GM21381 (cell line): ENCODE measurements around the gene TTLL11.
"Not testable (repeated sequence)": the region's sequence is repeated elsewhere in the genome, so short reads cannot be mapped to it uniquely, and the experiment has no call there.

Experiments
- ATAC-seq: cut with Tn5 transposase; IDR thresholded peaks from one replicate; pipeline ENCODE4 v1.9.1; 2021; ENCODE audit warnings: mild to moderate bottlenecking, moderate library complexity; ENCODE audit not compliant: unreplicated experiment

The TTLL11 gene

GRCh38 chr9:122085260-122085659, 7.8 kb downstream of the TTLL11 start:
- no peak for ATAC-seq

GRCh38 chr9:122084026-122084675, 9.0 kb downstream of the TTLL11 start:
- ATAC-seq, result no peak

- no peak for ATAC-seq
Observed at GRCh38 chr9:122080986-122081385, 12.1 kb downstream of the TTLL11 start.

DNA sequence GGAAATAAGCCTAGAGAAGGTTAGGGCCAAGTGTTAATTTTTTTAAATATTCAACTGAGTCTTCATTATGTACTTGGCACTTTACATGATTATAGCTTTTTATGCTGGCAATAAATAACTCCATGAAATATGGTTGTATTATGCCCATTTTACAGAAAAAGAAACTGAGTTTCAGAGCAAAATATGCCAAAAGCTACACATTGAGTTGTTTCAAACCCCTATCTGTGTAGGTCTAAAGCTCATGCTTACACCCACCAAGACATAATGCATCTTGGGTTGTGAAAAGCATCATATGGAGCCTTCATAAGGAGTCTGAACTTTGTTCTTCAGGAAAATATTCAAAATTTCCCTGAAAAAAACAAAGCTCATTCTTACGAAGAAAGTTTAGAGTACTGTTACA, 14.6 kb downstream of the TTLL11 start:
- no peak for ATAC-seq

DNA sequence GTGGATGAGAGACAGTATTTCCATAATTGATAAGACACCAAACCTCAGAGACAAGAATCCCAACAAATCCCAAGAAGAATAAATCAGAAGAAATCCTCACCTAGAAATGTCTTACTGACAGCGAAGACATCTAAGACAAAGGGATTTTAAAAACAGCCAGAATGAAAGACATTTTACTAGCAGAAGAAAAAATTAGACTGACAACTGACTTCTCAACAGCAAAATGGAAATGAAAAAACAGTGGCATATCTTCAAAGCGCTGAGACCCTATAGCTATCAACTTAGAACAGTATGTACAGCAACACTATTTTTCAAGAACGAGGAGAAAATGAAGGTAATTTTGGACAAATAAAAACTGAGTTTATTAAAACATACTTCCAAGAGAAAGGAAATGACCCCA, 16.3 kb downstream of the TTLL11 start:
- no peak for ATAC-seq

- no peak for ATAC-seq
Observed at GRCh38 chr9:122076117-122076516, 17.0 kb downstream of the TTLL11 start.

GRCh38 chr9:122075135-122076030, 17.7 kb downstream of the TTLL11 start:
- no peak for ATAC-seq

DNA sequence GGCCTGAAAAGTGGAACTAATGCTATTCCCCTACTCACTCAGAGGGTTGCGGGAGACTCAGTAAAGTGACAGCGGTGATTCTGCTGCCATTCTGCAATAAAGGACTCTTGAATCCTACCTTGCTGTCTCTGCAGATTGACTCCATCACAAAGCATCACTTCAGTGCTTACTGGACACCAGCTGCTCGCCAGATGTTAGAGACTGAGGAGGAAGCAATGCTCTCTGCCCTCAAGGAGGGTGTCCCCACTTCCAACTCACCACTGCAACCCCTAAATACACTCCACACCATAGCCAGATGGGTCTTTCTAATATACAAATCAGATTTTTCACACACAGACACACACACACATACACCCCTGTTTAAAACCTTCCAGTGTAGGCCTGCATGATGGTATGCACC, 21.4 kb downstream of the TTLL11 start:
- ATAC-seq, result no peak

- no peak for ATAC-seq
Observed at GRCh38 chr9:122070728-122071515, 22.2 kb downstream of the TTLL11 start.

GRCh38 chr9:122066680-122067079, 26.4 kb downstream of the TTLL11 start:
- ATAC-seq, result not testable (repeated sequence)

GRCh38 chr9:122065923-122066629, 27.0 kb downstream of the TTLL11 start:
- ATAC-seq, result no peak

- no peak for ATAC-seq
Observed at GRCh38 chr9:122060481-122060880, 32.6 kb downstream of the TTLL11 start.

DNA sequence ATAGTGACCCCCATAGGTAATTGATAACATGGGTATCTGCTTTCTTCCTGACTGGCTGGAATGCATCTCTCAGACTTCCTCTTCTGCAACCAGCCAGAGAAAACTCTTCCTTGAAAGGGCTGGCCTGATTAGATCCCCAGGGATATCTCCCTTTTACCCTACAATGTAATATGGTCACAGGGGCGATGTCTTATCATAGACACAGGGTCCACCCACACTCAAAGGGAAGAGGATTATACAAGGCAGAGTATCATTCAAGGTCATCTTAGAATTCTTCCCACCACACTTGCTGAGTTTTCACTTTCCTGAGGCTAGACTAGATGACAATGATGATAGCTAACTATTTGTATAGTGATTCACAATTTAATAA, 33.2 kb downstream of the TTLL11 start:
- no peak for ATAC-seq

DNA sequence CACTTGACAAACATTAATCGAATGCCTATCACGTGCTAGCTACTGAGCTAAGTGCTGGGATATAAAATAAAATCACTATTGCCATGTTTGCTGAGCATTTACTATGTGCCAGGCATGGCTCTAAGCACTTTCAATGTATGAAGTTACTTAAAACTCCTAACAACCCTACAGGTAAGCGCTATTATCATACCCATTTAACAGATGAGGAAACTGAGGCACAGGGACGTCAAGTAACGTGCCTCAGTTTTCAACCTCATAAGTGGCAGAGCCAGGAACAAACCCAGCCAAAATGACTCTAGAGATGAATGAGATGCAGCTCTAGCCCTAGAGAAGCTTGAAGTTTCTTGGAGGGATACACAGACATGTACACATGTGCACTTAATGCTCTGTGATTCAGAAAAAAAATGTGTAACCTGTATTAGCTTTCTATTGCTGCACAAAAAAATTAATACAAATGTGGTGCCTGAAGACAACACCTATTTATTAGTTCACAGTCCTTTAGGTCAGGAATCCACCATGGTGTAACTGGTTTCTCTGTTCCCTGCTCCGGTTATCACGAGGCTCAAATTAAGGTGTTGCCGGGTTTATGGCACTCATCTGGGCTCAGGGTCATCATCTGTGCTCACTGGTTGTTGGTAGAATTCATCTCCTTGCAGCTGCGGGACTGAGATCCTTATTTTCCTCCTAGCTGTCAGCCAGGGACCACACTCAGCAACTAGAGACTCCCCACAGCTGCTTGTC, 33.7 kb downstream of the TTLL11 start:
- no peak for ATAC-seq

DNA sequence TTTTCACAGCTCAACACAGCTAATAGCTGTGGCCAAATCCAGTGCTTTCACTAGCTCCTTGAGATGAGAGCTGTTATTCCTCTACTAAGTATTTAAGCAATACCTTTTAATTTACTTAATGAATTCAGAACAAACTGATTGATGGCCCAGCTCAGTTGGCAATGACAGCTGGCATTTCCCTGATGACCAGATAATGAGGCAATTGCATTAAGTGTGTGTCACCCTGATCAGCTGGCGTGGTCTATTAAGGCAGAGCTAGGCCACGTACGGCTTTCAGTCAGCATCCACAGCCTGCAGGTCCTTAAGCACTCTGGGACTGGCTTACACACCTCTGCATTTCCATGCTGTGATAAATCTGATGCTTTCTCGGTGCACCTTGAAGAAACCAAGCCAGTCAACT, 34.4 kb downstream of the TTLL11 start:
- no peak for ATAC-seq

DNA sequence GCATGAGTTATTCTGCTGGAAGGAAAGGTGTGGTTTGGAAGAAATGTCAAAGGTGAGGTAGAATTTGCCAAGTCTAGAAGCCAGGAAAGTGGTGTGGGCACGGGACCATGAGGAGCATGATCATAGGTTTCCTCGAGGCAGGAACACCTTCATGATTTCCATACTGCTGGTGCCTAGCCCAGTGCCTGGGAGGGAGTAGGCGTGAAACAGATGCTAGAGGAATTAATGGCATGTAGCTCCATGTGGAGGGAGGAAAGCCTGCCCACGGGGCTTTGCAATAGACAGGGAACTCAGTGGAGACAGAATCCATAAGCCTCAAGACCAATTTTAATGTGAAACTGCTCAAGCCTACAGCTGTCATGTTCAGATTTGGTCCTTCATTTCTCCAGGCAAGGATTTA, 35.1 kb downstream of the TTLL11 start:
- ATAC-seq, result no peak

- no peak for ATAC-seq
Observed at GRCh38 chr9:122057211-122057610, 35.9 kb downstream of the TTLL11 start.

GRCh38 chr9:122056484-122056883, 36.6 kb downstream of the TTLL11 start:
- ATAC-seq, result no peak

DNA sequence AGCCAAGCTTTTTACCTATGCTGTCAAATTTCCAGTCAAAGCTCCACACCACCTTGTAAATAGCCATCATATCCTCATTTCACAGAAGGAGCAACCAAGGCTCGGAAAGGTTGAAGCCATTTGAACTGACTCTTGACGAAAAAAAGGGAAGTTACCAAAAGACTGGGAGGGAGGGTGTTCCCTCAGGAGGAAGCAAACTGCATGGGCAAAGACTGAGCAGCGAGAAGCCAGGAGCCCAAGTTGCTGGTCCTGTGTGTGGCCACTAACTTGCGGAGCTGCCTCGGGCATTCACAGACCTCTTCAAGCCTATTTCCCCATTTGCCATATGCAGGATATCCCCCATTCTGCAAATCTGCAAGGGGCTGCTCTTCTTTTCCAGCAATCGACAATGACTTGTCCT, 37.4 kb downstream of the TTLL11 start:
- ATAC-seq, result no peak
